HCT116 (cell line): ENCODE data around the gene CACNA1C. TPM values are rescaled to one million over a fixed set of nuclear protein-coding genes. Genes with fewer than 3 reads are reported as not detected.

Experiments
- ATAC-seq: fragments of 200-7000 bp; cut with Tn5 transposase; 2 replicates; pipeline ENCODE4 v1.9.1; 2020; ENCODE audit warnings: mild to moderate bottlenecking, moderate library complexity
- BruUV-seq: library from RNA; stranded (reverse); fragments of 400-500 nt; replicated peaks from 2 replicates; lab custom pipeline; 2021; lab: Mats Ljungman, UMichigan
- CTCF ChIA-PET: fragments of 300-600 bp; sonication (Branson Sonifier 250); formaldehyde crosslinking; loops from one replicate; lab custom pipeline; 2021; ENCODE audit warnings: antibody characterized with exemption; lab: Charles Lee
- POLR2A ChIA-PET: fragments of 300-600, 350-600 bp; sonication (Branson Sonifier 250); formaldehyde crosslinking; loops from one replicate; lab custom pipeline; 2021; ENCODE audit warnings: antibody characterized with exemption; lab: Charles Lee
- RAD21 ChIA-PET, 2 experiments: fragments of 300-600 bp; sonication (Branson Sonifier 250); formaldehyde crosslinking; loops; one replicate each; lab custom pipeline; 2023; ENCODE audit warnings: low total read pairs in 2 of 2; ENCODE audit not compliant: uncharacterized antibody in 2 of 2, unreplicated experiment in 2 of 2, low non-redundant PET in 1 of 2; lab: Charles Lee
- DNase-seq: peaks from one replicate; pipeline ENCODE4 v3.0.0-alpha.2; 2010; ENCODE audit warnings: low read depth, low spot score
- H2AFZ ChIP-seq: fragments of 200-600 bp; shearing (Covaris generic), sonication (generic); 2 replicates; pipeline ENCODE4 v1.6.1; 2017; ENCODE audit warnings: low read depth, mixed run types, mixed read lengths, antibody characterized with exemption, low read length; ENCODE audit not compliant: poor library complexity, severe bottlenecking
- H3K27ac ChIP-seq: 2 replicates; pipeline ENCODE4 v1.5.1; 2012; ENCODE audit warnings: low read depth, low read length
- H3K27me3 ChIP-seq: fragments of 200-600 bp; sonication (generic); 2 replicates; pipeline ENCODE4 v1.6.1; 2016; ENCODE audit warnings: mixed run types, low read length, mixed read lengths; ENCODE audit not compliant: insufficient read depth
- H3K36me3 ChIP-seq, 2 experiments: fragments of 200-500 bp in 1 of 2; fragments of 200-600 bp in 1 of 2; sonication (Bioruptor generic) in 1 of 2; sonication (generic) in 1 of 2; 2 replicates each; pipeline versions ENCODE4 v1.5.1 to v1.6.1; 2014 to 2016; ENCODE audit warnings: low read length in 2 of 2, inconsistent platforms in 1 of 2, mixed read lengths in 1 of 2, mixed run types in 1 of 2; ENCODE audit not compliant: insufficient read depth in 2 of 2, control insufficient read depth in 1 of 2
- H3K4me1 ChIP-seq, 2 experiments: fragments of 200-600 bp in 1 of 2; sonication (generic) in 1 of 2; 2 replicates each; pipeline versions ENCODE4 v1.5.1 to v1.6.1; 2012 to 2017; ENCODE audit warnings: low read length in 2 of 2, inconsistent platforms in 1 of 2, mild to moderate bottlenecking in 1 of 2, mixed read lengths in 1 of 2, mixed run types in 1 of 2, moderate library complexity in 1 of 2; ENCODE audit not compliant: insufficient read depth in 2 of 2, control insufficient read depth in 1 of 2
- H3K4me2 ChIP-seq: fragments of 200-600 bp; sonication (generic); 2 replicates; pipeline ENCODE4 v1.6.1; 2017; ENCODE audit warnings: mixed run types, low read length, mixed read lengths
- H3K4me3 ChIP-seq, 2 experiments: fragments of 200-600 bp in 1 of 2; sonication (generic) in 1 of 2; replicated peaks in 1 of 2; 2 replicates each; pipeline ENCODE4 v1.5.1; 2011 to 2016; ENCODE audit warnings: low read length in 2 of 2, control low read depth in 1 of 2, low read depth in 1 of 2, mild to moderate bottlenecking in 1 of 2, mixed read lengths in 1 of 2, mixed run types in 1 of 2
- H3K79me2 ChIP-seq: fragments of 200-600 bp; sonication (generic); 2 replicates; pipeline ENCODE4 v1.6.1; 2017; ENCODE audit warnings: mild to moderate bottlenecking, mixed run types, low read length, moderate library complexity, mixed read lengths; ENCODE audit not compliant: insufficient read depth
- H3K9ac ChIP-seq: fragments of 200-600 bp; sonication (generic); 2 replicates; pipeline ENCODE4 v1.6.1; 2016; ENCODE audit warnings: low read length, mixed read lengths
- H3K9me2 ChIP-seq: fragments of 200-600 bp; sonication (generic), shearing (Covaris generic); 2 replicates; pipeline ENCODE4 v1.6.1; 2017; ENCODE audit warnings: mixed run types, mild to moderate bottlenecking, moderate library complexity; ENCODE audit not compliant: insufficient read depth
- H3K9me3 ChIP-seq, 2 experiments: fragments of 200-500 bp in 1 of 2; fragments of 200-600 bp in 1 of 2; sonication (Bioruptor generic) in 1 of 2; sonication (generic) in 1 of 2; 2 replicates each; pipeline ENCODE4 v1.6.1; 2014 to 2017; ENCODE audit warnings: low read length in 2 of 2, mixed read lengths in 2 of 2, inconsistent platforms in 1 of 2, low read depth in 1 of 2, mild to moderate bottlenecking in 1 of 2, mixed run types in 1 of 2, moderate library complexity in 1 of 2; ENCODE audit not compliant: control insufficient read depth in 1 of 2, insufficient read depth in 1 of 2
- H4K20me1 ChIP-seq: fragments of 200-600 bp; sonication (generic), shearing (Covaris generic); 2 replicates; pipeline ENCODE4 v1.6.1; 2017; ENCODE audit warnings: mixed run types, mild to moderate bottlenecking, moderate library complexity; ENCODE audit not compliant: insufficient read depth
- CBX3 ChIP-seq: IDR thresholded peaks from 2 replicates; pipeline ENCODE4 v1.6.1; 2012; ENCODE audit warnings: low read depth
- ELF1 ChIP-seq: IDR thresholded peaks from 2 replicates; pipeline ENCODE4 v1.6.1; 2012; ENCODE audit warnings: low read depth, borderline replicate concordance
- EZH2 ChIP-seq: fragments of 200-600 bp; sonication (generic); IDR thresholded peaks from 2 replicates; pipeline ENCODE4 v1.6.1; 2017; ENCODE audit warnings: antibody characterized with exemption, mixed run types
- EZH2phosphoT487 ChIP-seq: fragments of 200-600 bp; IDR thresholded peaks from 2 replicates; pipeline ENCODE4 v1.6.1; 2018; ENCODE audit warnings: antibody characterized with exemption, borderline replicate concordance
- MAX ChIP-seq: IDR thresholded peaks from 2 replicates; pipeline ENCODE4 v1.6.1; 2012
- RAD21 ChIP-seq: IDR thresholded peaks from 2 replicates; pipeline ENCODE4 v1.6.1; 2012; ENCODE audit warnings: low read depth, mild to moderate bottlenecking
- YY1 ChIP-seq: IDR thresholded peaks from 2 replicates; pipeline ENCODE4 v1.6.1; 2011; ENCODE audit warnings: low read length, low read depth, moderate library complexity, mild to moderate bottlenecking; ENCODE audit not compliant: insufficient replicate concordance; ENCODE audit errors: extremely low read depth
- ZFX ChIP-seq: fragments of 450-650 bp; IDR thresholded peaks from 2 replicates; pipeline ENCODE4 v1.6.1; 2017
- intact Hi-C: fragments of 100-400 bp; cut with micrococcal nuclease; formaldehyde crosslinking; loops from 2 replicates; pipeline ENCODE4 v1.10.0; 2022
- total RNA-seq: library from RNA; stranded (reverse); gene quantifications from one replicate; pipeline ENCODE4 v1.2.1, GENCODE V29; 2021; ENCODE audit not compliant: unreplicated experiment
- TF ChIP-seq, protein P1 (sequence below): IDR thresholded peaks from 2 replicates; pipeline ENCODE4 v1.6.1; 2011; ENCODE audit warnings: mild to moderate bottlenecking, low read length, moderate library complexity; ENCODE audit not compliant: insufficient replicate concordance; ENCODE audit errors: extremely low read depth

CACNA1C gene
- total RNA-seq, 1 experiment from 2014 or later, result 0.05 TPM

DNA sequence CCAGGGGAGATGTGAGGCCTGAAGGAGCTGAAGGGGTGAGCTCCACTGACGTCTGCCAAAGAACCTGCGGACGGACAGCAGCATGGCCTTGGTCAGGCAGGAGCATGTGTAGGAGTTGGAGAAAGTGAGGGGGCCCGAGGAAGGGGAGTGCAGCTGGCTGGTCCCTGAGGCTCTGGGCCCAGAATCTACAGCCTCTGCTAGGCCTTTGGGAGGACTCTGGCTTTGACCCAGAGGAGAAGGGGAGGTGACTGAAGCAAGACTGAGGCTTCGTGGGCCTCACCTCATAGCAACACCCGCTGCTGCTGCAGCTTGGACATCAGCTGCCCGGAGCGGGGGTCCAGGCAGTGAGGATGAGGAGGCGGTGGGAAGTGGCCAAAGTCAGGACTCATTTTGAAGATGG lies 525.4 kb downstream of the CACNA1C start:
- TF ChIP-seq ELF1 (no peak), ZFX (no peak), CBX3 (no peak), YY1 (no peak), EZH2 (no peak), RAD21 (no peak), MAX (no peak), EZH2phosphoT487 (no peak)
- TF ChIP-seq, protein P1, sequence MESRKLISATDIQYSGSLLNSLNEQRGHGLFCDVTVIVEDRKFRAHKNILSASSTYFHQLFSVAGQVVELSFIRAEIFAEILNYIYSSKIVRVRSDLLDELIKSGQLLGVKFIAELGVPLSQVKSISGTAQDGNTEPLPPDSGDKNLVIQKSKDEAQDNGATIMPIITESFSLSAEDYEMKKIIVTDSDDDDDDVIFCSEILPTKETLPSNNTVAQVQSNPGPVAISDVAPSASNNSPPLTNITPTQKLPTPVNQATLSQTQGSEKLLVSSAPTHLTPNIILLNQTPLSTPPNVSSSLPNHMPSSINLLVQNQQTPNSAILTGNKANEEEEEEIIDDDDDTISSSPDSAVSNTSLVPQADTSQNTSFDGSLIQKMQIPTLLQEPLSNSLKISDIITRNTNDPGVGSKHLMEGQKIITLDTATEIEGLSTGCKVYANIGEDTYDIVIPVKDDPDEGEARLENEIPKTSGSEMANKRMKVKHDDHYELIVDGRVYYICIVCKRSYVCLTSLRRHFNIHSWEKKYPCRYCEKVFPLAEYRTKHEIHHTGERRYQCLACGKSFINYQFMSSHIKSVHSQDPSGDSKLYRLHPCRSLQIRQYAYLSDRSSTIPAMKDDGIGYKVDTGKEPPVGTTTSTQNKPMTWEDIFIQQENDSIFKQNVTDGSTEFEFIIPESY, result no peak
- DNase-seq (no peak), ATAC-seq (no peak)
- H4K20me1 ChIP-seq, result no peaks in the 10 kb centered on the region
- H3K27ac ChIP-seq, result no peak overlapping the region
- peaks cover under 1 to 4% of the 10 kb centered on the region in 2 experiments; a peak in 3 of 4 replicates for H3K4me1 ChIP-seq
- no peak overlapping the region for H3K4me2 ChIP-seq
- H3K9me2 ChIP-seq, result no peaks in the 10 kb centered on the region
- H3K9me3 ChIP-seq, result no peaks in the 10 kb centered on the region
- ChIA-PET CTCF (no interaction called here), POLR2A (no interaction called here), RAD21 (no interaction called here)
- H3K4me3 ChIP-seq, result no peak overlapping the region
- no TSS peak for BruUV-seq
- H3K9ac ChIP-seq, result no peak overlapping the region
- no peaks in the 10 kb centered on the region for H3K36me3 ChIP-seq
- H3K27me3 ChIP-seq, result peaks cover 28% of the 10 kb centered on the region
- intact Hi-C loops, result no loop called here
- no peak overlapping the region for H2AFZ ChIP-seq
- H3K79me2 ChIP-seq, result no peaks in the 10 kb centered on the region
